Breast epithelium (tissue), 3 donors: ENCODE measurements around the gene MDGA2.

Experiments used
- CTCF ChIP-seq, 3 donors: fragments of 450-650 bp; IDR thresholded peaks; one replicate each; pipeline ENCODE4 v1.5.1; 2016 to 2017; ENCODE audit warnings: antibody characterized with exemption in 3 of 3, mild to moderate bottlenecking in 3 of 3, moderate library complexity in 3 of 3
- POLR2AphosphoS5 ChIP-seq, 3 donors: sonication (generic); formaldehyde crosslinking; IDR thresholded peaks; one replicate each; pipeline ENCODE4 v1.6.1; 2017; ENCODE audit warnings: antibody characterized with exemption in 3 of 3

- TF ChIP-seq CTCF (IDR thresholded peaks at IDR 0.05) (no peak), POLR2AphosphoS5 (IDR thresholded peaks at IDR 0.05) (no peak)
Measured at GRCh38 chr14:47276931-47277330, 398.5 kb downstream of the MDGA2 start.
